IPS DF 19.7 (cell line): Measurements from ENCODE around the gene OLIG3.

Experiments used
- DNase-seq: peaks from one replicate; pipeline ENCODE4 v3.0.0-alpha.2; 2013; ENCODE audit warnings: low read depth, low spot score

OLIG3 gene

GRCh38 chr6:137471497-137471896 is 22.7 kb downstream of the OLIG3 start:
- DNase-seq, result no peak

DNA sequence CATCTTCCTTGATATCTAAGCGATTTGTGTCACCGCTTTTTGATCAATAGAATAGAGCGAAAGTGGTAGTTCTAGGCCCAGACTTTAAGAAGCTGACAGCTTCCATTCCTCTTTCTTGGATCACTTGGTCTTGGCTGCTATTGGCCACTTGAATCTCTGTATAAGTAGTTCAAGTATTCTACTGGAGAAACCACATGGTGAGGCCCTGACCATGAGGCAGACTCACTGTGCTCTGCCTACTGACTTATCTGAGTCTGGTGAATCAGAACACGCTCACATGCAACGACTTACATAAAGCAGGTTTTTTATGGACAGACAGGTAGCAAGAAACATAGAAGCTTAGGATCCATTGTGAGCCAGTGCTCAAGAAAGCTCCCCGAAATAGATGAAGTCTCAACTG is 27.0 kb downstream of the OLIG3 start:
- DNase-seq, result no peak

DNA sequence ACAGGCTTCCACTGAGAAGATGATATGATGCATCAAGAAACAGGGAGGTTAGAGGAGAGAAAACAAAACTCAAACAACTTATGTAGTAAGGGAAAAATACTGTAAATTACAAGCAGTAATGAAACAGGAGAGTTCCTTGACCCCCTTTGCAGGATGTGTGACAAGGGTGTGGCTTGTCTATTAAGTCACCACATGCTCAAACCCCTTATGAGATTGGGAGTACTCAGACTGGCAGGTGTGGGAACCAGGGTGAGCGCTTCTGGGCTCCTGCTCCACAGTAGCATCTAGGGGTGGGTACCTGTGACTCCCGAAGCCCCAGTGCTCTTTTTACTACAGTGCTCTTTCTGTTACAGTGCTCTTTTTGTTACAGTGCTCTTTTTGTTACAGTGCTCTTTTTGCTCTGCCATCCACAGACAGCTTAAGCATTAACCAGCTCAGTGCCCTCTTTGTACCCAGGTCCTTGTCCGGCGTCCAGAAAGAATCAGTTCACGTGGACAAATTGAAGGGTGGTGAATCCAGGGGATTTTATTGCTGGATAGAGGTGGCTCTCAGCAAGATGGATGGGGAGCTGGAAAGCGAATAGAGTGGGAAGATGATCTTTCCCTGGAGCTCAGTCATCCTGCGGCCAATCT is 28.7 kb downstream of the OLIG3 start:
- no peak for DNase-seq

GRCh38 chr6:137452333-137452894 is 41.8 kb downstream of the OLIG3 start:
- DNase-seq, result no peak

- no peak for DNase-seq
Observed at GRCh38 chr6:137443901-137444300, 50.3 kb downstream of the OLIG3 start.
